Body of pancreas (tissue), 4 donors: ENCODE results near the gene MSH4. TPM values are rescaled to one million over a fixed set of nuclear protein-coding genes. Genes with fewer than 3 reads are reported as not detected.
"Not testable (repeated sequence)": the region's sequence is repeated elsewhere in the genome, so short reads cannot be mapped to it uniquely, and the experiment has no call there.

Experiments used
- ATAC-seq: fragments of 150-250 bp; one replicate; pipeline ENCODE4 v1.9.1; 2016
- DNase-seq, 4 donors: peaks; one replicate each; pipeline ENCODE4 v3.0.0-alpha.2; 2019
- H3K27ac ChIP-seq, 4 donors: fragments of 200-600 bp; sonication (generic); 1 replicate in 3 of 4; 2 replicates in 1 of 4; pipeline versions ENCODE4 v1.5.1 to v1.6.1; 2016 to 2019; ENCODE audit warnings: mild to moderate bottlenecking in 1 of 4, mixed read lengths in 1 of 4, moderate library complexity in 1 of 4
- H3K27me3 ChIP-seq, 2 donors: fragments of 200-600 bp; sonication (generic); one replicate each; pipeline ENCODE4 v1.6.0; 2016; ENCODE audit warnings: mild to moderate bottlenecking in 1 of 2
- H3K36me3 ChIP-seq, 2 donors: fragments of 200-600 bp; sonication (generic); replicated peaks in 1 of 2; 2 replicates each; pipeline ENCODE4 v1.5.1; 2016; ENCODE audit warnings: low read depth in 2 of 2; ENCODE audit not compliant: insufficient read depth in 1 of 2
- H3K4me1 ChIP-seq: fragments of 200-600 bp; sonication (generic); one replicate; pipeline ENCODE4 v1.6.0; 2016
- H3K4me3 ChIP-seq, 2 donors: fragments of 200-600 bp; sonication (generic); 1 replicate in 1 of 2; 2 replicates in 1 of 2; pipeline ENCODE4 v1.5.1; 2016 to 2019
- H3K9me3 ChIP-seq, 3 donors: fragments of 200-600 bp; sonication (generic); 1 replicate in 2 of 3; 2 replicates in 1 of 3; pipeline ENCODE4 v1.5.1; 2016
- CTCF ChIP-seq, 7 experiments: fragments of 450-650 bp in 4 of 7; fragments of 200-600 bp in 3 of 7; sonication (generic) in 3 of 7; IDR thresholded peaks; one replicate each; pipeline ENCODE4 v1.5.1; 2016 to 2019; ENCODE audit warnings: antibody characterized with exemption in 7 of 7
- POLR2A ChIP-seq, 3 donors: fragments of 450-650 bp; IDR thresholded peaks; one replicate each; pipeline ENCODE4 v1.6.1; 2016; ENCODE audit warnings: antibody characterized with exemption in 3 of 3, mild to moderate bottlenecking in 2 of 3
- WGBS, 2 donors: methylation state at CpG; one replicate each; pipeline ENCODE4 v1.1.5; 2017; 5-methylcytosine and 5-hydroxymethylcytosine counted together
- intact Hi-C: fragments of 100-400 bp; cut with DNase I; formaldehyde crosslinking; loops from one replicate; pipeline ENCODE4 v1.15.1; 2023
- total RNA-seq, 2 donors: library from RNA; depleted of rRNA; stranded (reverse); fragments of >200 nt; gene quantifications; one replicate each; pipeline ENCODE4 v1.1.0, GENCODE V29; 2016

Gene MSH4
- total RNA-seq, 2 donors from 2014 or later: not detected

DNA sequence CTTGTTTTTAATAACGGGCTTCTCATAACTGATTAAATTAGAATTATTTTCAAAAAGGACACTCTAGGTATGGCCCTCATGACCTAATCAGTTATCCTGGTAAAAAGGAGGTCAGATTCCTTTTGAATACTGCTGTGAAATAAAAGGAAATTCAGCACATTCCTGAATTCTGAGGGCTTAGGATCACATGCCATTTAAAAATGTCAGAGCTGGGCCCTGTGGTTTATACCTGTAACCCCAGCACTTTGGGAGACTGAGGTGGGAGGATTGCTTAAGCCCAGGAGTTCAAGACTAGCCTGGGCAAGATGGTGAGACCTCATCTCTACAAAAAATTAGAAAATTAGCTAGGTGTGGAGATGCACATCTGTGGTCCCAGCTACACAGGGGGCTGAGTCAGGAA, 28.7 kb upstream of the MSH4 start:
- Histone ChIP-seq H3K4me3 (no peak overlapping the region), H3K27ac (no peak overlapping the region), H3K36me3 (no peaks in the 10 kb centered on the region), H3K9me3 (no peaks in the 10 kb centered on the region), H3K4me1 (no peaks in the 10 kb centered on the region), H3K27me3 (no peaks in the 10 kb centered on the region)
- ATAC-seq: no peak
- intact Hi-C loops: no loop called here
- TF ChIP-seq CTCF (IDR thresholded peaks at IDR 0.05) (no peak), POLR2A (IDR thresholded peaks at IDR 0.05) (no peak)
- 69 to 71% methylated on average over 1 of the region's 1 CpG for WGBS, 2 donors
- no peak for DNase-seq

GRCh38 chr1:75770761-75771160, 25.9 kb upstream of the MSH4 start:
- TF ChIP-seq POLR2A (IDR thresholded peaks at IDR 0.05) (no peak), CTCF (IDR thresholded peaks at IDR 0.05) (no peak)
- no peaks in the 10 kb centered on the region for H3K36me3 ChIP-seq
- DNase-seq (no peak), ATAC-seq (no peak)
- 42 to 53% methylated on average over 1 of the region's 1 CpG for WGBS, 2 donors
- no peaks in the 10 kb centered on the region for H3K4me1 ChIP-seq
- intact Hi-C loops: no loop called here
- no peaks in the 10 kb centered on the region for H3K27me3 ChIP-seq
- no peaks in the 10 kb centered on the region for H3K9me3 ChIP-seq
- H3K27ac ChIP-seq: no peak overlapping the region
- H3K4me3 ChIP-seq: no peak overlapping the region

DNA sequence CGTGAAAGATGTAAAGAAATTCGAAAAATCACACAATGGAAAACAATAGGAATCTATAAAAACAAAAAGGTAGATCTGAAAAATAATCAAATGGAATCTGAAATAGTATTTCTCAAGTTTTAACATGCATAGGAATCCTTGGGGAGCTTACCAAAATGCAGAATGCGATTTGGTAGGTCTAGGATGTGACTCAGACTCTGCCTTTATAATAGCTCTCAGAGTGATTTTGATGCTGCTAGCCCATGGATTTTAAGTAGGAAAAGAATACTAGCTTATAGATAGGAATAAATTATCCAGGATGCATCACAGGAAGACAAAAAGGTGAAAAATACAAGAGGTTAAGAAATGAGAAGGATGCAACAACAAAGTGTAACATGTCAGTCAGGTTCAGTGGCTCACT, 24.7 kb upstream of the MSH4 start:
- H3K4me3 ChIP-seq: no peak overlapping the region
- intact Hi-C loops: no loop called here
- H3K27me3 ChIP-seq: no peaks in the 10 kb centered on the region
- TF ChIP-seq POLR2A (IDR thresholded peaks at IDR 0.05) (no peak), CTCF (IDR thresholded peaks at IDR 0.05) (no peak)
- no peaks in the 10 kb centered on the region for H3K9me3 ChIP-seq
- DNase-seq (no peak), ATAC-seq (no peak)
- 57 to 60% methylated on average over 3 of the region's 3 CpGs for WGBS, 2 donors
- no peaks in the 10 kb centered on the region for H3K4me1 ChIP-seq
- H3K27ac ChIP-seq: no peak overlapping the region
- H3K36me3 ChIP-seq: no peaks in the 10 kb centered on the region

- intact Hi-C loops, DNase-seq, H3K4me3 ChIP-seq, H3K9me3 ChIP-seq, H3K27me3 ChIP-seq, ATAC-seq, H3K36me3 ChIP-seq, H3K27ac ChIP-seq, H3K4me1 ChIP-seq: not testable (repeated sequence)
- WGBS, 2 donors: 95 to 100% methylated on average over 1 to 4 of the region's 4 CpGs
Observed at GRCh38 chr1:75777812-75778211, 18.9 kb upstream of the MSH4 start.

DNA sequence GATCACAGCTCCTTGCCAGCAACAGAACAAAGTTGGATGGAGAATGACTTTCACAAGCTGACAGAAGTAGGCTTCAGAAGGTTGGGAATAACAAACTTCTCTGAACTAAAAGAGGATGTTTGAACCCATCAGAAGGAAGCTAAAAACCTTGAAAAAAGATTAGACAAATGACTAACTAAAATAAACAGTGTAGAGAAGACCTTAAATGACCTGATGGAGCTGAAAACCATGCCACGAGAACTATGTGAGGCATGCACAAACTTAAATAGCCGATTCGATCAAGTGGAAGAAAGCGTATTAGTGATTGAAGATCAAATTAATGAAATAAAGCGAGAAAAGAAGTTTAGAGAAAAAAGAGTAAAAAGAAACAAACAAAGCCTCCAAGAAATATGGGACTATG, 18.0 kb upstream of the MSH4 start:
- H3K4me3 ChIP-seq, H3K9me3 ChIP-seq, H3K27ac ChIP-seq, ATAC-seq, DNase-seq, intact Hi-C loops, H3K27me3 ChIP-seq, H3K36me3 ChIP-seq, H3K4me1 ChIP-seq: not testable (repeated sequence)
- WGBS, 2 donors: 80 to 83% methylated on average over 5 of the region's 5 CpGs

- not testable (repeated sequence) for H3K27me3 ChIP-seq, H3K27ac ChIP-seq, ATAC-seq, DNase-seq, H3K9me3 ChIP-seq, H3K4me3 ChIP-seq, H3K4me1 ChIP-seq, H3K36me3 ChIP-seq
- intact Hi-C loops: loop anchor here (10.0 kb wide), 1 partner anchor 45 kb away; no protein-coding TSS in a partner anchor
- 52 to 71% methylated on average over 4 of the region's 4 CpGs for WGBS, 2 donors
Observed at GRCh38 chr1:75780183-75780582, 16.5 kb upstream of the MSH4 start.

DNA sequence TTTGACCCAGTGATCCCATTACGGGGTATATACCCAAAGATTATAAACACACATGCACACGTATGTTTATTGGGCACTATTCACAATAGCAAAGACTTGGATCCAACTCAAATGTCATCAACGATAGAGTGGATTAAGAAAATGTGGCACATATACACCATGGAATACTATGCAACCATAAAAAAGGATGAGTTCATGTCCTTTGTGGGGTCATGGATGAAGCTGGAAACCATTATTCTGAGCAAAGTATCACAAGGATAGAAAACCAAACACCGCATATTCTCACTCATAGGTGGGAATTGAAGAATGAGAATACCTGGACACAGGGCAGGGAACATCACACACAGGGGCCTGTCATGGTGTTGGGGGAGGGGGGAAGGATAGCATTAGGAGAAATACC, 12.8 kb upstream of the MSH4 start:
- 90 to 95% methylated on average over 4 of the region's 4 CpGs for WGBS, 2 donors
- not testable (repeated sequence) for H3K9me3 ChIP-seq, ATAC-seq, H3K4me3 ChIP-seq, DNase-seq, H3K36me3 ChIP-seq, H3K27me3 ChIP-seq, H3K27ac ChIP-seq
- H3K4me1 ChIP-seq: peaks cover 26% of the 10 kb centered on the region
- intact Hi-C loops: loop anchor here (10.0 kb wide), 1 partner anchor 49 kb away; no protein-coding TSS in a partner anchor
